Occipital lobe (tissue), 2 donors: ENCODE data around the gene GBE1. TPM values are rescaled to one million over a fixed set of nuclear protein-coding genes. Genes with fewer than 3 reads are reported as not detected.
"Not testable (repeated sequence)": the region's sequence is repeated elsewhere in the genome, so short reads cannot be mapped to it uniquely, and the experiment has no call there.

Source experiments
- DNase-seq: peaks from one replicate; lab custom pipeline; 2025; lab: John Stamatoyannopoulos, UW
- total RNA-seq: library from RNA; depleted of rRNA; stranded (reverse); fragments of >200 nt; gene quantifications from one replicate; pipeline ENCODE4 v1.2.3, GENCODE V29; 2014

The GBE1 gene
- total RNA-seq, 1 donor from 2014 or later, result 21.1 TPM

DNA sequence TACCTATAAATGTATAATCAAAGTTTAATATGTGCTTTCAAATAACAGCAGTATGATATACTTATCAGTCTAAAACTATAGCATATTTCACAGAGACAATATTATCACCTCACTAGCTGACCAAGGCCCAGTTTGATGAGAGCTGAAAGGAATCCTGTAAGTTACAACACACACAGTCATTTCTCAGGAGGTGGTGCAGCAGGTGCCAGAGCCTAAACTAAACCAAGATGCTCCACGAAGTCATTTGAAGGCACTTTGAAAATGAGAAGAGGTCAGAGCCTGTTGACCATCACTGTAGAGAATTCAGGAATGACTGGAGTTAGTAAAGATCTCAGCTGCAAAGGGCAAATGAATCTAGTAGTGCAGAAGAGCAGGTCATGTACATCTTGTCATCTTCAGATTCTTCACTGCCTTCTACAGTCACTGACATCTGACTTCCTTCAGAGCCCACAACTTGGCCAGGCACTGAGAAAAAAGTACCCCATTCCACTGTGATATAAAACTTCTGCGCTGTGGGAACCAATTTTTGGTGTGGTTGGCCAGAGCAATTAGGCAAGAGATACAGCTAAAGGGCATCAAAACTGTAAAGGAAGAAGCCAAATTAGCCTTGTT, 7.9 kb downstream of the GBE1 start:
- no peak for DNase-seq

DNA sequence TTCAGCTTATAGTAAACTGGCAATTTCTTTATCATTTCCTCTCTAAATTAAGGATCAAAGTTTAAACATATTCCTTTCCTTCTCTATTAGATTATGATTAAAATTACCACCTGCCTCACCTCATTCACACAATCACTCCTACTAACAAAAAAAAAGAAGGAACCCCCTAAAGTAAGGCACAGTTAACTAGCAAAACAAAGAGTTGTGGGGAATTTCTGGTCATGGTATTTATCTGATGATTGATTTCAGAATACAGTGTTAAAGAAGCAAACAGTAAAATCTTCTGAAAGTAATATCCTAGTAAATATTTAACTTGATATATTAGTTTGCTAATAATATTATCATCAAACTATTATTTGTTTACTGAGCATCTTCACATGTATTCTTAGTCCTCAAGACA, 8.8 kb downstream of the GBE1 start:
- DNase-seq, result no peak

DNA sequence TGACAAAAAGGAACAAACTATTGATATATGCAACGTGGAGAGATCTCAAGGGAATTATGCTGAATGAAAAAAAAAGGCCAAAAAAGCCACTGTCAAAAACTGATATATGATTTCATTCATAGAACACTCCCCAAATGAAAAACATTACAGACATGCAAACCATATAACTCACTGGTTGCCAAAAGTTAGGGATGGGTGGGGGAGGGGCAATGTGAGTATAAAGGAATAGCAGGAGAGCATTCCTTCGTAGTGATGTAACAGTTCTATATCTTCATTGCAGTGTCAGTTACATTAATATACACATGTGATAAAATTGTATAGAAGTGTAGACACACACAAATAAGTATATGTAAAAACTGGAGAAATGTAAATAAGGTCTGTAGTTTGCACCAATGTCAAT, 12.2 kb downstream of the GBE1 start:
- no peak for DNase-seq

DNA sequence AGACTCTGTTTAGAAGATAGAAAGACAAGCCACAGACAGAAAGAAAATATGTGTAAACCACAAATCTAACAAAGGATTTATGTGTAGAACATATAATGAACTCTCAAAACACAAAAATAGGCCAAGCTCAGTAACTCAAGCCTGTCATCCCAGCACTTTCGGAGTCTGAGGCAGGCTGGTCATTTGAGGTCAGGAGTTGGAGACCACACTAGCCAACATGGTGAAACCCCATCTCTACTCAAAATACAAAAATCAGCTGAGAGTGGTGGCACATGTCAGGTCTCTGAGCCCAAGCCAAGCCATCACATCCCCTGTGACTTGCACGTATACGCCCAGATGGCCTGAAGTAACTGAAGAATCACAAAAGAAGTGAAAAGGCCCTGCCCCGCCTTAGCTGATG, 14.2 kb downstream of the GBE1 start:
- not testable (repeated sequence) for DNase-seq

DNA sequence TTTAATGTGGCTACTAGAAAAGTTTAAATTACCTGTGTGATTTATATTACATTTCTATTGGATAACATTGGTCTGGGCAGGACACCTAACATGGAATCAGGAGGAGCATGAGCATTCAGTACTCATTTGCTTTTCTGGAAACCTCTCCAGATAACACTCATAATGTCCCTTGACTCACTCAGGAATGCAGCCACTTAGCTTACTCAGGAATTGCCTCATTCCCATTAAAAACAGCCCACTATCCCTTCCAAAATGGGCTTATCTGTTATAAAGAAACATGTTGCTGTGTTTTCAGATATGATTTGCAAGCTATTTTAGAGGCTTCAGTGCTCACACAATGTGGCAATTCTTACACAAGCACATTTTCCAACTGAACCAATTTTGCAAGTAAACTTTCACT, 17.1 kb downstream of the GBE1 start:
- DNase-seq, result no peak

DNA sequence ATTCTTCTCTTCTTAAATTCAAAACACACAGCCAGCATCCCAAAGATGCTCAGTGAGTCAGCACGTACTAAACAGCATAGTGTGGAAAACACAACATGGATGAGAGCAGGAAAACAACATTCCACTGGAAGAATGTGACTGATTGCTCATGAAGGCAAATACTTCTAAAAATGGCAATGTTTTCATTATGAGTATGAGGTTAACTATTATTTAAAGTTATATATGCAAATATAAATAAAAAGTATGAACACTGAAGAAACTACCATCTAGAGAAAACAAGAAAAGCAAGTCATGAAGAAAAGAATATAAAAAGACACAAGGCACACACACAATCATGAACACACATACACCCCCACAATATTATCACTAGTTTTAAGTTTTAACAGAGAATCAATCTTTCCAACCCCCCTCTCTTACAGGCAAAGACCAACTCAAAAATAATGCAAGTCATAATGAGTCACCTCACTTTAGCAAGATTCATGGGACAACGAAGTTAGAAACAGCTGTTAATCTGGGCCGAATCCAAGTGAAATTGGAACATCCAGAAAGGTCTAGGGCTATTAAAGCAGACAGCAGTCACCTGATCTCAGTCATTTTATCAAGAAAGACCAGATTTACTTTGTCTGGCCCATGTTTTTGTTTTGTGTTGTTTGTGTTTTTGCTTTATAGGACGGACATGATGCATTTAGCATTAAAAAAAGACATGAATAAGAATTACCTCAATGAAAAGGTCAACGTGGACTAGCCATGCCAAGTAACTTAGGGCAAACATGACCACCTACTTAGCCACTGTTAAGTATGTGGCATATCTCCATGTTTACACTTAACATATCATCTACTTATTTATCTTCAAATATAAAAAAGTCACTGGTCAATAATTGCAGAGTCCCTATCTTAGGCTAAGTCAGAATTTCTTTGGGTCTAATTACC, 18.1 kb downstream of the GBE1 start:
- DNase-seq, result no peak

DNA sequence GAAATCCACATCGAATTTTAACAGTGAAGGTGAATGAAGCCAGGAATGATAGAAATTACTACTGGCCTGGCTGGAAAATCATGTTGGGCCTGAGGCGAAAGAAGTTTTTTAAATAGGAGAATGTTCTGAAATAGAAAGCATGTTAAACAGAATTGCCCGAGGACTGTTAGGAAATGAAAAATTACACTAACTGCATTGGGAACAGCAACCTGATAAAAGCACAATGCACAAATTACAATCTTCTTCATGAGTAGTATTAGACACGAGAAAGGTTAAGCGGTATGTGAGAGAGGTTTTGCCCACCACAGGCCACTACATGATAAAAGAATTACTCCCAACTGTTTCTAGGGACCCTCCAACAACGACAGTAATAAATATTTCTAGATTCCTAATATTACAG, 18.9 kb downstream of the GBE1 start:
- no peak for DNase-seq

DNA sequence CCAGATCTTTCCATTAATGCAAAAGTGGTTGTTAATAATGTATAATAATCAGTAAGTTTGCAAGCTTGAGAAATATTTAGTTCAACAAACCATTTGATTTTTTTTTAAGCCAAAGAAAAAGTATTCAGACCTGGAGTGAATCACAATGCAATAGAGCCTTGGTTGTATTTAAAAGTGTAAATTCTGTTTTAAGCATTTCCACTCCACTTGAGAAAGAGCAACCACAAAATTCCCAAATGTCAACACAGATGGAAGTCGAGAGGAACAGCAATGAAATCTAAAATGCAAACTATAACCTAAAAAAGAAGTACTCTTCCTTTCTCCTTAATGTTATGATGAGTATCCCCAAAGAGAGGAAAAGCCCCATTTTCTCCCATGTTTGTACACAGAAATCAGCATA, 20.2 kb downstream of the GBE1 start:
- no peak for DNase-seq

DNA sequence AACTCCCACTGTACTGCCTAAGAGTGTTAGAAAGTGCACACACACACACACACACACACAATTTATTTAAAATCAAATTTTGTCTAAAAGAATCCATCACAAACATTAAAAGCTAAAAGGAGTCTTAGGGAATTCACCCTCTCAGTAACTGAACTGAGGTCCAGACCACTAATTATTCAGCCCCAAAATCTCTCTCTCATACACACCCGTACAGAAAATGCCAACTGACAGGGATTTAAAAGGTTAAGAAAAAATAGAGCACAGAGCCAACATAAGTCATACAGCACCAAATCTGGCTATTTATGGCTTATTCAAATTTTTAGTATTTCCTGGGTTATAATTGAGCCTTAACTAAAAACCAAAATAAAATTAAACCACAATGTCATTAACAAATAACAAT, 20.7 kb downstream of the GBE1 start:
- no peak for DNase-seq

DNA sequence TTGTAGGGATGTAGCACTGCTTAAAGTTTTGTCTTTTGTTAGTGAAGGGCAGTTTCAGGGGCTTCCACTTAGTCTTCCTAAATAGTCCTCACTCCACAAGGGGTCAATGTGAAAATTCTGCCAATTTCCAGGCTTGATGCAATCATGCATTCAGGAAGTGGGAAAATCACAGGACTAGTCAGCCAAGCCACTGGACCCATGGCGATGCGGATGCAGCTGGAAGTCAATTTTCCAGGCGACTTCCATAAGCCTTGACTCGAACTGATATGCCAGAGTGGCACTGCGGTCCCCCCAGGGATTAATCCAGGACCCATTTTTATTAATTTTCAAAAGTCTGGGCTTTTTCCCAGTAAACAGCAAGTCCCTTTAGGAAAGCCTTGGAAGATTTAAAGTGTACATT, 26.1 kb downstream of the GBE1 start:
- no peak for DNase-seq

DNA sequence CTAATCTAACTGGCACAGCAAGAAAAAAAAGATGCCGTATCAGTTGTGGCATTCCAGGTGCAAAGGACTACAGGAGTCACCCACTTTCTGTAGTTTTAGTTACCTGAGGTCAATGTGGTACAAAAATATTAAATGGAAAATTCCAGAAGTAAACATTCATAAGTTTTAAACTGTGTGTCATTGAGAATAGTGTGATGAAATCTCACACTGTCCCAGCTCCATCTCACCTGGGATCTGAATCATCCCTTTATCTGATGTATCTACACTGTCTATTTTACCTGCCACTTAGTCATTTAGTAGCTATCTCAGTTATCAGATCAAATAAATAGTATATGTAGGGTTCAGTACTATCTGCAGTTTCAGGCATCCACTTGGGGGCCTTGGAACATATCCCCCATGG, 26.7 kb downstream of the GBE1 start:
- DNase-seq, result no peak

DNA sequence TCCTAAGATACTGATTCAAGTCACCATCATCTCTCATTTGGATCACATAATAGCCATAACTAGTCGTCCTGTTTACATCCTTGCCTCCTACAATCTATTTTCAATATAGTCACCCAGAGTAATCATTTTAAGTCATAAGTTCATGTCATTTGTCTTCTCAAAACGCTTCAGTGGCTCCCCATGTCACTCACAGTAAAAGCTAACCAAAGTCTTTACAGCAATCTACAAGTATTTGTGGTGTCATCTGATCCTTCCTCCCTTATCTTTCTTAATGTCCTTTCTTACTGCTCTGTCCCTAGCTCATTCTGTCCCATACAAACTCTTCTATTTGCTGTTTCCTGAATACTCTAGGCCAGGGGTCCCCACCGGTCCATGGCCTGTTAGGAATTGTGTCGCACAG, 28.8 kb downstream of the GBE1 start:
- no peak for DNase-seq

DNA sequence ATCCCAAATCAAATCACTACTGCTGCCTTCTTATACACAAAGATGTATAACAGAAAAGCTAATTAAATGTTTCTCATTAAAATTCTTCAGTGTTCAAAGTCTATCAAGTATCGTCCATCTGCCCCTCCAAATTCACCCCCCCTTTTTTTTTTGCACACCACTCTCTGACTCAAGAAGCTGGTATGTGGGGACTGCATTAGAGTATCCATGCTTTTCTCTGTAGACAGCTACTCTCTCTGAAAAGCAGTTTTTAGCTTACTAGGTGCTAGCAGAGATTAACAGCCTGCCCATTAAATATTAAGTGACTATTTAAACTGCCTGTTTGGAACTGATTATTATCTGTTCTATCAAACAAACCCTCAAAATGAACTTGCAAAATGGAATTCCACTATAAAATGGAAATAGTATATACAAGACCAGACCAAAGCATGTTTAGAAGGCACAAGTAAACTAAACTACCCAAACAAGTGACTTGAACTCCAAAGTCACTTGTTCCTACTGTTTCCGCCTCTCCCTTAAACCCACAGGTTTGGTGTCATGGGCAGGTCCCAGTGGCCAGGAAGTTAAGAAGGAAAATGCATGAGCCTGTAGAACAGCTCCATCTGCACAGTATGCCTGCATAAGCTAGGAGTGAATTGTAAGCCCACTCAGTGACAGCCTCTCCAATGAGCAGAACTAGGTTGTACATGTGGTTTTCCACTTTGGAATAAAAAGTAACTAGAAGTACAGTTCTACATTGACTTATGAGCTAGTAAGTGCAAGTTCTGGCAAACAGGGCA, 32.5 kb downstream of the GBE1 start:
- no peak for DNase-seq

DNA sequence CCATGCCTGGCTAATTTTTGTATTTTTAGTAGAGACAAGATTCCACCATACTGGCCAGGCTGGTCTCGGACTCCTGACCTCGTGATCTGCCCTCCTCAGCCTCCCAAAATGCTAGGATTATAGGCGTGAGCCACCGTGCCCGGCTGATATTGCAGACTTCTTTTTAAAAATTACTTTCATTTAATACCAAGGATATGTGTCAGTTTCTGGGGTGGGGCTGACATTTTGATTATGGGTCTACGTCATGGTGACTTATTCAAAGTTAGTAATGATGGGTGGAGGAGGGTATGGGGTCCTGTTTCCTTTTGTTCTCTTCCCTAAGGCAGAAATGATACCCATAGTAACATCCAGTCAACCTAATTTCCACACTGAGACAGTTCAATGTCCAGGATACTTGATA, 34.7 kb downstream of the GBE1 start:
- no peak for DNase-seq

DNA sequence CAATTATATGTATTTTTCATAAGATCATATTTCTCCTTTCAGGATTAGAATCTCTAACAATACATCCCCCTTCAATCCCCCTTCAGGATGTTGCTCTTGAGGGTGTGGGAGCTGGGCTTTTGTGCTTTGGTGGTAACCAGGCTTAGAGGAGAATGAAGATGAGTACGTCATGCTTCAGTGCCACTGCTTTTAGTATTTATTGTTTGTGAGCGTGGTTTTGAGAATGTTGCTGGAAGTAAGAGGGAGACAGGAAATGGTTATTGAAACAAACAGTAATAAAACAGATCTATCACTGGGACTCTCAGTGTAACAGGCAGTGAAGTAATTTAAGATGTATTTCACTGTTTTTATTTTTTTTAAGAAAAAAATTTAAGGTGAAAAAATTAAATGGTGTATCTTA, 35.3 kb downstream of the GBE1 start:
- no peak for DNase-seq

DNA sequence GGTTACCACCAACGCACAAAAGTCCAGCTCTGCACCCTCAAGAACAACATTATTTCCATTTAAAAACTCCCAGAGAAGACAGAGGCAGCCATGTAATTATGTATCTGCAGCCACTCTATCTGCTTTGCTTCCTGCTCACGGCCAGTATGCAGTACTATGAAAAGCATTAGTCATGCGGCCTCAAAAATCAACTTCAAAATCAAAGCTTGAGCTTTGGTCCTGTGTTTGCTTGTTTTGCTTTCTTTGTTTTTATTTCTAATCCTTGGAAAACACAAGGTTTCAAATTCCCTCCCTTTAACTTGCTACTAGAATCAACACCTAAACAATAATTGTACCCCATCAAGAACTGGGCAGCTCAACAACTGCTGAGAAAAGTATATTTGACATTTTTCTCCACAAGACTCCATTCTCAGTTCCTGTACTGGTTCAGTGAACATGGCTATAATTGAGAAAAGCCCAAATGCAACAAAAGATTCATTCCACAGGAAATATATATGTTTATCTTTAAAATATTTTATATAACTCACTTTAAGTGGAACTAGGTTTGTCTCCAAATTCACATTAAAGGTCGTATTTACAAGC, 37.6 kb downstream of the GBE1 start:
- DNase-seq, result no peak

DNA sequence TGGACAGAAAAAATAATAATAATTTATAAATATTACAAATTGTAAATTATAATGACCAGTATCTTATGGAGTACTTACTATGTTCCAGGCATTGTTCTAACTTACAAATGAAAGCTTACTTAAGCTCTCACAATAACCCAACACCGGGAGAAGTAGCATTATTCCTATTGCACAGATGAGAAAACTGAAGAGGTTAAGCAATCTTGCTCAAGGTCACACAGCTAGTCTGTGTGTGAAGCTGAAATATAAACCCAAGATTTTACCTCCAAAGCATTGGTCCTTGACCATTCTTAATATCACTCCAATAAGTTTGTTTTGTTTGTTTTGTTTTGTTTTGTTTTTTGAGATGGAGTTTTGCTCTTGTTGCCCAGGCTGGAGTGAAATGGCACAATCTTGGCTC, 43.1 kb downstream of the GBE1 start:
- no peak for DNase-seq

DNA sequence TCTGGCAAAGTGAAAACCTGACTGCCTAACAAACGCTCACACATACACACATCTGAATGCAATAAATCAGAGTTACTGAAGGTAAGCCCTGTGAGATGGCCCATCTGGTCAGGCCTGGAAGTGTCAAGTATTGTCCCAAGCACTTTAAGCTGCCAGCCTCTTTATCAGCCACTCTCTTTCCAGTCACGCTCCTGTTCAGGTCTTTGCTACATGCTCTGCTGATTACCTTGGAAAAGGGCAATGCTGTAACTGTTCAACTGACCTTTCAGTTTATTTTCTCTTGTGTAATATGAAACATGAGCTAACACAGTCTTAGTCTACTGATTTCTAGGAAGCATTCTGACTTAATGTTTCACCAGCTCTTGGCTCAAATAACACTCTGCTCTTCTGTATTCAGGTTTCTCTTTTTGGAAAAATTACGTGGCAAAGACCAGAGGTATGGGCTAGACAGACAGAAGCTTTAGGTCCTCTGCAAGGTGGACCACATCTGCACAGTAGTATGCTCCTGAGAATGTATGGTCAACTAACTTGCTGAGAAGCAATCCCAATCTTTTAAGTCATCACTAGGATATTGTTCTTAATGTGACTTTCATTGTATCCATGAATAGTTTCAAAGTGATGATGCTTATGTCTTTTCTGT, 44.5 kb downstream of the GBE1 start:
- no peak for DNase-seq

DNA sequence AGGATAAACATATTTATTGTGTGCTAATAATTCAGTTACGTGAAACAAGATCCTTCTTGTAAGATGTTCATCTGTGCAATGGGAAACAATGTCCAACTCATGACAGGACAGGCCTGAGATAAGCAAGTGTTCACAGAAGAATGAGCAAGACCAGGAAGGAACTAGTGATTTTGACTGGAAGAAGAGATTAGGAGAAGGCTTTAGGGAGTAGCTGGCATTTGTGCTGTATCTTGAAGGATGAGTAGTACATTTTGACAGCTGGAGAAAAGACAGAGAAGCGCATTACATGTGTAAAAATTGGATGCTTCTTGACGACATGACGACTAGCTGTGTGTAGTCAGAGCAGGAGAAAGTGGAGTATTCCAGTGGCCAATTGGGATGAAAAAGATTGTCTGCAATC, 48.4 kb downstream of the GBE1 start:
- DNase-seq, result no peak

DNA sequence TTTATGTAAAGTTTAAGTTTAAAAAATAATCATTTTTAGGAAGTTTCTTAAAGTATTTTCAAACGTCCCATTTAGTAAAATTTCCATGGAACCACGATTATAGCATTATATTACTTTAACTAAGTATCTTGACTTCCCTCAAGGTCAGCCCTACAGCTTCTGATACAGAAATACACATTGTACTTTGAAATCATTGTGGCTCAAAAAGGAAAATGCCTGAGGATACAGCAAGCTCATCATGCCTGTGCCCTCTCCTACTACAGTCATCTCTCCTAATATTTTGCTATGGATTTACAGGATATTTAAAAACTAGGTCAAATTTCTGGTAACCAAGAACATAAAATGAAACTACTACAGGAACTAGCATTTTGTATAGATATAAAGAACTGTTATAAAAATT, 51.8 kb downstream of the GBE1 start:
- DNase-seq, result no peak

DNA sequence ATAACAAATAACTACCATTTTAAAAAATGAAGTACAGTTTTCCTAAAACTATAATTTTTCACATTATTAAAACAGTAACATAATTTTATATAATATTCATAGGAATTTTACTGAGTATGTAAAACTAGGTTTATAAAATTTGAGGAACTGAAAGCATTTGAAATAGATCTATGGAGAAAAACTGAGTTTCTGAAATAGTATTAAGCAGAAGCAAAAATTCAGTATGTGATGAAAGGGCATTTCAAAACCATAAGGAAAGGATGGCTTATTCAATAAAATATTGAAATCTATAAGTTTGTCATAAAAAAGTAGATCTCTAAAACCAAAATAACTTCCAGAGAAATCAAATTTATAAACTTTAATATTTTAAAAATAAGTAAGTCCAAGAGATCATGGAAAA, 53.4 kb downstream of the GBE1 start:
- no peak for DNase-seq

DNA sequence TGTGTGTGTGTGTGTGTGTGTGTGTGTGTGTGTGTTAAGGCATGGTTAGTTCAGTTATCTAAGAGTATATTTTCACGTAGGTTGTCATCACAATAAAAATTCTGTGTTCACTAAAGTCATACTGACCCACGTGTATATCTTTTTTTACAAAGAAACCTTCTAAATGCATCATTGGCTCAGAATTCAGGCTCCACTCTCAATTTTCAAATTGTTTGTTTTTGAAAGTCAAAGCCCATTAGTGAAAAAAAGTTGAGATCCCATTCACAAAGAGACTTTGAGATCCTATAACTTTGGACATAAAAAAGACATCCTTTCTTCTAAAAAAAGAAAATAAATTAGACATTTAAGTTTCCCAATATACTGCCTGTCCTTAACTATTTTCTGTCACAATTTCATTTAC, 59.3 kb downstream of the GBE1 start:
- no peak for DNase-seq
